ENCODE data around the gene TMEM45A. TPM values are rescaled to one million over a fixed set of nuclear protein-coding genes. Genes with fewer than 3 reads are reported as not detected.

Gene TMEM45A
- total RNA-seq, 1 experiment from 2014 or later = 0.73 TPM

GRCh38 chr3:100562224-100562857 lies 69.9 kb downstream of the TMEM45A start:
- BruUV-seq (replicated peaks) = no TSS peak
- intact Hi-C loops (cut with micrococcal nuclease; ENCODE audit: unreplicated experiment) = no loop called here
- Mint-ChIP-seq H3K27me3 (ENCODE audit: unreplicated experiment) (no peaks in the 10 kb centered on the region), H3K9me3 (ENCODE audit: low read depth, unreplicated experiment) (no peaks in the 10 kb centered on the region), H3K4me3 (ENCODE audit: low read depth, unreplicated experiment) (no peak overlapping the region), H3K4me1 (ENCODE audit: low read depth, unreplicated experiment) (no peaks in the 10 kb centered on the region), H3K27ac (ENCODE audit: unreplicated experiment) (no peak overlapping the region), H3K36me3 (ENCODE audit: insufficient read depth, unreplicated experiment) (no peaks in the 10 kb centered on the region)
- CTCF ChIA-PET = no interaction called here
- DNase-seq = no peak
- no peak for TF ChIP-seq CTCF (IDR thresholded peaks at IDR 0.05; ENCODE audit: unreplicated experiment)

- intact Hi-C loops (cut with micrococcal nuclease; ENCODE audit: unreplicated experiment) = no loop called here
- no peaks in the 10 kb centered on the region for H3K4me1 Mint-ChIP-seq (ENCODE audit: low read depth, unreplicated experiment)
- BruUV-seq (replicated peaks) = no TSS peak
- TF ChIP-seq CTCF (IDR thresholded peaks at IDR 0.05; ENCODE audit: unreplicated experiment) = no peak
- CTCF ChIA-PET = no interaction called here
- no peak overlapping the region for H3K4me3 Mint-ChIP-seq (ENCODE audit: low read depth, unreplicated experiment)
- no peak for DNase-seq
- H3K27me3 Mint-ChIP-seq (ENCODE audit: unreplicated experiment) = no peaks in the 10 kb centered on the region
- H3K9me3 Mint-ChIP-seq (ENCODE audit: low read depth, unreplicated experiment) = no peaks in the 10 kb centered on the region
- no peaks in the 10 kb centered on the region for H3K36me3 Mint-ChIP-seq (ENCODE audit: insufficient read depth, unreplicated experiment)
- no peak overlapping the region for H3K27ac Mint-ChIP-seq (ENCODE audit: unreplicated experiment)
Observed at GRCh38 chr3:100563228-100563627, 70.8 kb downstream of the TMEM45A start.

- no peaks in the 10 kb centered on the region for H3K4me1 Mint-ChIP-seq (ENCODE audit: low read depth, unreplicated experiment)
- no peak for TF ChIP-seq CTCF (IDR thresholded peaks at IDR 0.05; ENCODE audit: unreplicated experiment)
- H3K27me3 Mint-ChIP-seq (ENCODE audit: unreplicated experiment) = no peaks in the 10 kb centered on the region
- DNase-seq = no peak
- CTCF ChIA-PET = no interaction called here
- no peaks in the 10 kb centered on the region for H3K36me3 Mint-ChIP-seq (ENCODE audit: insufficient read depth, unreplicated experiment)
- no TSS peak for BruUV-seq (replicated peaks)
- no peak overlapping the region for H3K4me3 Mint-ChIP-seq (ENCODE audit: low read depth, unreplicated experiment)
- H3K27ac Mint-ChIP-seq (ENCODE audit: unreplicated experiment) = no peak overlapping the region
- H3K9me3 Mint-ChIP-seq (ENCODE audit: low read depth, unreplicated experiment) = no peaks in the 10 kb centered on the region
- intact Hi-C loops (cut with micrococcal nuclease; ENCODE audit: unreplicated experiment) = no loop called here
Observed at GRCh38 chr3:100563652-100564211, 71.3 kb downstream of the TMEM45A start.

- Mint-ChIP-seq H3K27me3 (ENCODE audit: unreplicated experiment) (no peaks in the 10 kb centered on the region), H3K36me3 (ENCODE audit: insufficient read depth, unreplicated experiment) (no peaks in the 10 kb centered on the region), H3K4me1 (ENCODE audit: low read depth, unreplicated experiment) (no peaks in the 10 kb centered on the region), H3K4me3 (ENCODE audit: low read depth, unreplicated experiment) (no peak overlapping the region), H3K27ac (ENCODE audit: unreplicated experiment) (no peak overlapping the region), H3K9me3 (ENCODE audit: low read depth, unreplicated experiment) (no peaks in the 10 kb centered on the region)
- BruUV-seq (replicated peaks) = no TSS peak
- CTCF ChIA-PET = no interaction called here
- intact Hi-C loops (cut with micrococcal nuclease; ENCODE audit: unreplicated experiment) = no loop called here
- TF ChIP-seq CTCF (IDR thresholded peaks at IDR 0.05; ENCODE audit: unreplicated experiment) = no peak
- DNase-seq = no peak
Observed at GRCh38 chr3:100570811-100571210, 78.4 kb downstream of the TMEM45A start.

Data from Calu3 (cell line).